Left lung (tissue), 10 donors: ENCODE data around the gene RAD23B. TPM values are rescaled to one million over a fixed set of nuclear protein-coding genes. Genes with fewer than 3 reads are reported as not detected.
A peak's percentile ranks its signal among the peaks of the same experiment; 100 is the strongest.

Experiments
- ATAC-seq: fragments of 200-7000 bp; cut with Tn5 transposase; one replicate; pipeline ENCODE4 v1.9.1; 2020; ENCODE audit warnings: moderate library complexity
- DNase-seq, 4 donors: peaks; one replicate each; pipeline ENCODE4 v3.0.0-alpha.2; 2013 to 2020
- H3K27ac ChIP-seq, 2 donors: fragments of 200-600 bp; sonication (generic) in 1 of 2; one replicate each; pipeline versions ENCODE4 v1.5.0 to v1.8.0; 2020 to 2021
- H3K27me3 ChIP-seq, 2 donors: fragments of 200-600 bp; sonication (generic) in 1 of 2; one replicate each; pipeline versions ENCODE4 v1.5.0 to v1.8.0; 2020 to 2021
- H3K36me3 ChIP-seq, 2 donors: fragments of 200-600 bp; sonication (generic) in 1 of 2; one replicate each; pipeline versions ENCODE4 v1.5.0 to v1.8.0; 2020 to 2021
- H3K4me1 ChIP-seq, 2 donors: fragments of 200-600 bp; one replicate each; pipeline ENCODE4 v1.8.0; 2021
- H3K4me3 ChIP-seq, 2 donors: fragments of 200-600 bp; sonication (generic) in 1 of 2; one replicate each; pipeline versions ENCODE4 v1.5.0 to v1.8.0; 2020 to 2021; ENCODE audit warnings: mild to moderate bottlenecking in 1 of 2
- H3K9me3 ChIP-seq, 2 donors: fragments of 200-600 bp; sonication (generic) in 1 of 2; one replicate each; pipeline versions ENCODE4 v1.5.0 to v1.8.0; 2020 to 2021
- CTCF ChIP-seq, 2 donors: fragments of 200-600 bp; sonication (generic) in 1 of 2; IDR thresholded peaks; one replicate each; pipeline versions ENCODE4 v1.5.0 to v1.8.0; 2021; ENCODE audit warnings: antibody characterized with exemption in 2 of 2
- intact Hi-C, 2 donors: fragments of 100-400 bp; cut with DNase I; formaldehyde crosslinking; loops; one replicate each; pipeline versions ENCODE4 v1.11.2 to v1.14.2; 2022
- polyA plus RNA-seq, 6 donors: library from polyadenylated mRNA; unstranded; fragments of 120-200 nt; gene quantifications; one replicate each; pipeline ENCODE4 v1.2.1, GENCODE V29; 2013; ENCODE audit not compliant: insufficient read length in 6 of 6
- total RNA-seq, 2 donors: library from RNA; stranded (reverse); fragmentation: NEBNext Ultra II Directional; extraction: Animal tissue kit (Norgen Biotek cat#: 25700); gene quantifications; one replicate each; pipeline ENCODE4 v1.2.1, GENCODE V29; 2021
- donor health status: DM: no; HTN: yes; CAD: no.
- donor health status: DM: no; HTN: no; CAD: no.

RAD23B gene
- total and polyA plus RNA-seq, 8 donors, result 105 to 142 (median 114) TPM

DNA sequence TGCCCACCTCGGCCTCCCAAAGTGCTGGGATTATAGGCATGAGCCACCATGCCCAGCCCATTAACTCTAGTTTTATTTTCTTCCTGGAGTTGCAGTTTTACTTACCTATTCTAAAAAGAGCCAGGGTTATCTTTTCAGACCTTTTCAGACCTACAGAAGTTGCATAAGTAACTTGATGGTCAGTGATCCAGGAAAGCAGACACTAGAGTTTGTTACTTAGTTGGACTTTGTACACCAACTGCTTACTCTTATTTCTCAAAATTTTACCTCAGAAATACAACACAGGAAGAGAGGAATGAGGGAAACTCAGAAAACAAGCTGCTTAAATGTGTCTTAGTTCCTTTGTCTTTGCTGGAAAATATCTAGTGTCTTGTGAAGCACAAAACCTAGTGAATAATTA lies 25.4 kb downstream of the RAD23B start:
- H3K36me3 ChIP-seq, result peaks cover 6 to 78% of the 10 kb centered on the region in 2 donors
- H3K9me3 ChIP-seq, result no peaks in the 10 kb centered on the region
- ATAC-seq, result no peak
- no peak for TF ChIP-seq CTCF (IDR thresholded peaks at IDR 0.05)
- peaks cover 0 to 4% of the 10 kb centered on the region in 2 donors for H3K4me1 ChIP-seq
- no peaks in the 10 kb centered on the region for H3K27me3 ChIP-seq
- intact Hi-C loops, result no loop called here
- H3K4me3 ChIP-seq, result no peak overlapping the region
- no peak for DNase-seq
- no peak overlapping the region for H3K27ac ChIP-seq

GRCh38 chr9:107309271-107309670 lies 26.2 kb downstream of the RAD23B start:
- DNase-seq (no peak), ATAC-seq (no peak)
- Histone ChIP-seq H3K36me3 (peaks cover 6 to 85% of the 10 kb centered on the region in 2 donors), H3K9me3 (no peaks in the 10 kb centered on the region), H3K27me3 (no peaks in the 10 kb centered on the region), H3K27ac (no peak overlapping the region), H3K4me1 (peaks cover 0 to 6% of the 10 kb centered on the region in 2 donors), H3K4me3 (no peak overlapping the region)
- intact Hi-C loops, result no loop called here
- TF ChIP-seq CTCF (IDR thresholded peaks at IDR 0.05), result no peak

GRCh38 chr9:107312376-107313050 lies 29.4 kb downstream of the RAD23B start:
- Histone ChIP-seq H3K27ac (no peak overlapping the region), H3K9me3 (no peaks in the 10 kb centered on the region), H3K4me3 (no peak overlapping the region), H3K4me1 (peaks cover 0 to 23% of the 10 kb centered on the region in 2 donors), H3K27me3 (no peaks in the 10 kb centered on the region), H3K36me3 (peaks cover 6 to 78% of the 10 kb centered on the region in 2 donors)
- peak; percentile 41 for ATAC-seq
- intact Hi-C loops, result no loop called here
- DNase-seq, result peak in 2 of 4 donors; percentile 11 to 31
- TF ChIP-seq CTCF (IDR thresholded peaks at IDR 0.05), result no peak

GRCh38 chr9:107313555-107314096 lies 30.5 kb downstream of the RAD23B start:
- Histone ChIP-seq H3K4me1 (peaks cover 0 to 24% of the 10 kb centered on the region in 2 donors), H3K9me3 (no peaks in the 10 kb centered on the region), H3K27me3 (no peaks in the 10 kb centered on the region), H3K27ac (no peak overlapping the region), H3K36me3 (peaks cover 6 to 74% of the 10 kb centered on the region in 2 donors), H3K4me3 (no peak overlapping the region)
- ATAC-seq, result no peak
- no peak for DNase-seq
- no peak for TF ChIP-seq CTCF (IDR thresholded peaks at IDR 0.05)
- intact Hi-C loops, result no loop called here

DNA sequence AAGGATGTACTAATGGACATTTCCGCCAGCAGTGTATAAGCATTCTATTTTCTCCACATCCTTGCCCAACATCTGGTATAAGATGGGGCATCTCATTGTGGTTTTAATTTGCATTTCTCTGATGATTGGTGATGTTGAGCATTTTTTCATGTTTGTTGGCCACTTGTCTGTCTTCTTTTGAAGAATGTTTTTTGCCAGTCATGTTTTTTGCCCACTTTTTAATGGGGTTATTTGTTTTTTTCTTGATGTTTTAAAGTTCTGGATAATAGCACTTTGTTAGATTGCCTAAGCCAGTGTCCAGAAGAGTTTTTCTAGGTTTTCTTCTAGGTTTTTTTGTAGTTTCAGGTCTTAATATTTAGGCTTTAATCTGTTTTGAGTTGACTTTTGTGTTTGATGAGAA lies 31.7 kb downstream of the RAD23B start:
- intact Hi-C loops, result no loop called here
- H3K36me3 ChIP-seq, result peaks cover 6 to 74% of the 10 kb centered on the region in 2 donors
- H3K27ac ChIP-seq, result no peak overlapping the region
- no peaks in the 10 kb centered on the region for H3K9me3 ChIP-seq
- DNase-seq (no peak), ATAC-seq (no peak)
- no peaks in the 10 kb centered on the region for H3K27me3 ChIP-seq
- TF ChIP-seq CTCF (IDR thresholded peaks at IDR 0.05), result no peak
- no peak overlapping the region for H3K4me3 ChIP-seq
- H3K4me1 ChIP-seq, result peaks cover 0 to 24% of the 10 kb centered on the region in 2 donors
